ENCODE results near the gene GALNT13.
"Not testable (repeated sequence)": the region's sequence is repeated elsewhere in the genome, so short reads cannot be mapped to it uniquely, and the experiment has no call there.

GALNT13 gene

GRCh38 chr2:154437104-154437503, 565.4 kb downstream of the GALNT13 start:
- DNase-seq: no peak

- no peak for DNase-seq
Observed at GRCh38 chr2:154439156-154439555, 567.4 kb downstream of the GALNT13 start.

GRCh38 chr2:154443919-154444318, 572.2 kb downstream of the GALNT13 start:
- DNase-seq: no peak

GRCh38 chr2:154446324-154446723, 574.6 kb downstream of the GALNT13 start:
- no peak for DNase-seq

- no peak for DNase-seq
Observed at GRCh38 chr2:154447727-154448418, 576.2 kb downstream of the GALNT13 start.

GRCh38 chr2:154449951-154450658, 578.4 kb downstream of the GALNT13 start:
- no peak for DNase-seq

- no peak for DNase-seq
Observed at GRCh38 chr2:154452471-154452870, 580.7 kb downstream of the GALNT13 start.

GRCh38 chr2:154452906-154453493, 581.3 kb downstream of the GALNT13 start:
- no peak for DNase-seq

- no peak for DNase-seq
Observed at GRCh38 chr2:154455166-154455565, 583.4 kb downstream of the GALNT13 start.

- no peak for DNase-seq
Observed at GRCh38 chr2:154455866-154456265, 584.1 kb downstream of the GALNT13 start.

- DNase-seq: no peak
Observed at GRCh38 chr2:154457286-154457685, 585.6 kb downstream of the GALNT13 start.

GRCh38 chr2:154459286-154459685, 587.6 kb downstream of the GALNT13 start:
- no peak for DNase-seq

GRCh38 chr2:154462634-154463033, 590.9 kb downstream of the GALNT13 start:
- no peak for DNase-seq

GRCh38 chr2:154466226-154466625, 594.5 kb downstream of the GALNT13 start:
- DNase-seq: no peak

GRCh38 chr2:154470376-154470775, 598.7 kb downstream of the GALNT13 start:
- DNase-seq: no peak

- DNase-seq: not testable (repeated sequence)
Observed at GRCh38 chr2:154471492-154471891, 599.8 kb downstream of the GALNT13 start.

- DNase-seq: no peak
Observed at GRCh38 chr2:154477319-154477718, 605.6 kb downstream of the GALNT13 start.

- no peak for DNase-seq
Observed at GRCh38 chr2:154480521-154480920, 608.8 kb downstream of the GALNT13 start.

- no peak for DNase-seq
Observed at GRCh38 chr2:154481336-154481735, 609.6 kb downstream of the GALNT13 start.

- no peak for DNase-seq
Observed at GRCh38 chr2:154484338-154485099, 612.8 kb downstream of the GALNT13 start.

GRCh38 chr2:154488801-154489200, 617.1 kb downstream of the GALNT13 start:
- no peak for DNase-seq

- DNase-seq: no peak
Observed at GRCh38 chr2:154489266-154489858, 617.6 kb downstream of the GALNT13 start.

- no peak for DNase-seq
Observed at GRCh38 chr2:154490530-154490929, 618.8 kb downstream of the GALNT13 start.

Measured in GF-D8 (cell line).